Smooth muscle cell of the brain vasculature (primary cell): Measurements from ENCODE around the gene KIF26A.
"Not testable (repeated sequence)": the region's sequence is repeated elsewhere in the genome, so short reads cannot be mapped to it uniquely, and the experiment has no call there.

Experiments
- DNase-seq: peaks from one replicate; pipeline ENCODE4 v3.0.0-alpha.2; 2012; ENCODE audit warnings: low read depth, low spot score

Gene KIF26A

DNA sequence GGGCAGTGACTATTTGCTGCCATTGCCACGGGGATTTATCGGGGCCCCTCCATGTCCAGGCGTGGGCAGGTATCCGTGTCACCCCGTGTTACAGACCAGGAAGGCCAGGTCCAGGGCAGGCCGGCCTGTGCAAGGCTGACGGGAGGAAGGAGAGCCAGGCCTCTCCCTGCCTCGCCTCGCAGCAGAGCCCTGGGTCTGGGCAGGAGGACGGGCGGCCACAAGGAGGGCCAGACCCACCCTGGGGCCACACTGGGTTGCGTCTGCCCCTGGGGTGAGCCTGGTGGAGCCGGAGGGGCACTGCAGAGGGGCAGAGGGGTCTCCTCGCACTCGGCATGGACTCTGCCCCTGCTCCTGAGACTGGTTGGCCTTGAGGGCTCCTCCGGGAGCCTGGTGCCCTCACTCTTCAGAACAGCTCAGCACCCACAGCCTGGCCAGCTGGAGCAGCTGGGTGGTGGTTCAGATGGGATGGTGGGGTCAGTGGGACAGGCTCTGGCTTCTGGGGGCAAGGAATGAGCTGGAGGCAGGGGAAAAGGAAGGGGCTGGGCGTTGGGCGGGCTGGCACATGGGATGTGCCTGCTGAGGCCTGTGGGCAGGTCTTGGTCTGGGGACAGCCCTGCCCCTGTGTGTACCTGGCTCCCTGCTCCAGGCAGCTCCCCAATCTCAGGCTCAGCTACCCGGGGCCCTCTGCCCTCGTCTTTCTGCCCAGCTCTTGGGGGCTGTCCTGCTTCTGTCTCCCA is 53.9 kb downstream of the KIF26A start:
- DNase-seq = no peak

DNA sequence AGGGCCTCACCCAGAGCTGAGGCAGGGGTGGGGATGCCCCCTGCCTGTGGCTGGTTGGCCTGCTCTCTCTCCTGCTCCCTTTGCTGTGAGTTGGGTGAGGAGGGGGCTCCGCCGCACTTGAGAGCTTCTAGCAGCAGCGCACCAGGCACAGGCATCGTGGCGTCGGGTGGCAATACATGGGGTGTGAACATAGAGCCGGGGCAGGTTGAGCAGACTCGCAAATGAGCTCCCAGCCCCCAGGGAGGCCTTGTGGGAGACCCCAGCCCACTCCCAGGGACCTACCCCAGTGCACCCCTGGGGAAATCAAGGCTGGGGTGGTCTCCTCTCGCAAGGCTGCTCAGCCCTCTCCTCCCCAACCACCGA is 54.5 kb downstream of the KIF26A start:
- DNase-seq = no peak

DNA sequence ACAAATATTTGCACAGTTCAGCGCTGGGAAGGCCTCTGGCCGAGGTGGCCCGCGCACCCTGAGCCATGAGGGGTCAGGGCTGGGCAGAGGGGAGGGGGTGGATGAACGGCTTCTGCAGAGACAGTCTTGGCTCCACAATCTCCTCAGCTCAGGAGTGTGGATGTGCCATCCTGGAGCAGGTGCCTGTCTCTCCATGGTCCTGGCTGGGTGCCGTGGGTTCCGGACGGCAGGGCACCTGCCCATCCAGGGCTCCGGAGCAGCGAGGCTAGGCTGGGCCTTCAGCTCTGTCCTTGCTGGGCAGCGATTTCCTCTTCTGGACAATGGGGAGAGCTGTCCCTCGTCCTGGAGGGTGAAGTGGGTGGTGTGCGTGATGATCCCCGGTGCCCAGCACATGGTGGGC is 55.6 kb downstream of the KIF26A start:
- DNase-seq = no peak

DNA sequence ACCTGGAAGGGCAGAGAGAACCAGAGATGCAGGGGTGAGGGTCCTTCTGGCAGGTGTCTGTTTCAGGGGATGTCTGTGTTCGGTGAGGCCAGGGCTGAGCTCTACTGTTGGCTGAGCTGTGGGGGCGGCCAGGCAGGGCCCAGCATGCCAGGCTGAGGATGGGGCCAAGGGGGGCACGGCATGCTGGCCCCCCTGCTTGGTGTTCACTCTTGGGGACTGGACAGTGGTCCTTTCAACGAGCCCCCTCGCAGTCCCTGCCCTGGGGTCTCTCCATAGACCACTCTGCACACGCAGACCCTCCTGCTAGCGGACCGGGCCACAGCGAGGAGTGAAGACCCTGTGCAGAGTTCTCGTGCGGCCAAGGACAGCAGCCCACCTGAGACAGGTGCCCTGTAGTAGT is 56.3 kb downstream of the KIF26A start:
- no peak for DNase-seq

DNA sequence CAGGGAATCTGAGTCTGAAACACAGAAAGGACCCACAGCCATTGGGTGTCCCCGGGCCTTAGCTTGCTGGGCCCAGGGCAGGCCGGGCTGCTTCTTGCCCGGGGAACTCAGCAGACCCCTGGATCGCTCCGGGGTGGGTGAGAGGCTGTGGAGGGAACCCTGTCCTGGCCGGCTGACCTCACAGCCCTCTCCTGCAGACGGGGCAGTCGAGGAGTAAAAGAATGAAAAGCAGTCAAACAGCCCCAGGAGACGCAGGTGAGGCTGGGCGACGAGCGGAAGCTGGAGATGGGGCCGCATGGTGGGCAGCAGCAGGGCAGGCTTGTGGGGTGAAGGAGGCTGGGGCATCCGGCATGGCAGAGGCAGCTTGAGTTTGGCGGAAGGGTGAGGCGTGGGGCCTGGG is 57.0 kb downstream of the KIF26A start:
- no peak for DNase-seq

- no peak for DNase-seq
These were observed 57.5 kb downstream of the KIF26A start for GRCh38 chr14:104195878-104196277.

- DNase-seq = no peak
These were observed 58.2 kb downstream of the KIF26A start for GRCh38 chr14:104196461-104197140.

- DNase-seq = no peak
These were observed 59.3 kb downstream of the KIF26A start for GRCh38 chr14:104197449-104198247.

DNA sequence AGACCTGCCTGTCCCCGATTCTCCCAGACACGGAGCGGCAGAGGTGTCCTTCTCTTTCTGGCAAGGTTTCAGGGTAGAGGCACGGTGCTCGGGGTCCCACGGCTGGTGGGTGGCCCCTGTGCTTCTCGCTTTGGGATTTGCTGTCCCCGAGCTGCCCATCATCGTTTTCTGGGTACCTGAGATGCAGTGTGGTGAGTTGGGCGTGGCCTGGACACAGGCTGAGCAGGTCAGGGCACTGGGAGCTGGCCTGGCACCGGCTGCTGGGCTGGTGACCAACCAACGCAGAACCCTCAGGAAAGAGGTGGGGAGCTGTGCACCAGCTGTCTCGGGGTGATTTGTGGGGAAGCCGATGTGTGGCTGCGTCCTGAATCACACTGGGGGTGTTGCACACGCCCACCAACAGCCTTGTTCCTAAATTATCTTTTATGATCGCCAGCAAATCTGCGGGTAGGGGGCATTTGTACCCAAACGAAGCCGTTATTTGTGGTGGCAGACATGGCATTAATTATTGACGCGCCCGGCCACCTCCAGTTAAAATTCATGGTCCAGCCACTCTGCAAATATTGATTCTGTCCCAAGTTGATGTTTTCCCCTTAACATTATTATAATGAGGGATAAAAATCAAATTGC is 61.0 kb downstream of the KIF26A start:
- no peak for DNase-seq

GRCh38 chr14:104200106-104200505 is 61.7 kb downstream of the KIF26A start:
- no peak for DNase-seq

DNA sequence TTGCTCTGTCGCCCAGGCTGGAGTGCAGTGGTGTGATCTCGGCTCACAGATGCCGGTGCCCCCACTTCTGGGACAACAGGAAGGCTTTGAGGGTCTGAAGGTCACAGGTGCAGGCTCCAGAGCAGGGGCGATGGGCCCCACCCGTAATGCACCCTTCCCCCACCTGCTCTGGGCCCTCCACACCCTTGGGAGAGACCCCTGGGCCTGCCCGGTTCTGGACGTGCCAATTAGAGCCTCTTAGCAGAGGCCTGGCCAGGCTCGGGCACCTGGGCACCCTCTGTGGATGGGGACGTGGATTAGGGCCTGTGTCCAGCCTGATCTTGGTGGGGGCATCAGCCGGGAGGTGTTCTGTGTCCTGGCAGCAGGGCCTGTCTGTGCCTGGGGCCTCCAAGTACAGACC is 62.2 kb downstream of the KIF26A start:
- no peak for DNase-seq

- no peak for DNase-seq
These were observed 62.7 kb downstream of the KIF26A start for GRCh38 chr14:104201063-104201462.

DNA sequence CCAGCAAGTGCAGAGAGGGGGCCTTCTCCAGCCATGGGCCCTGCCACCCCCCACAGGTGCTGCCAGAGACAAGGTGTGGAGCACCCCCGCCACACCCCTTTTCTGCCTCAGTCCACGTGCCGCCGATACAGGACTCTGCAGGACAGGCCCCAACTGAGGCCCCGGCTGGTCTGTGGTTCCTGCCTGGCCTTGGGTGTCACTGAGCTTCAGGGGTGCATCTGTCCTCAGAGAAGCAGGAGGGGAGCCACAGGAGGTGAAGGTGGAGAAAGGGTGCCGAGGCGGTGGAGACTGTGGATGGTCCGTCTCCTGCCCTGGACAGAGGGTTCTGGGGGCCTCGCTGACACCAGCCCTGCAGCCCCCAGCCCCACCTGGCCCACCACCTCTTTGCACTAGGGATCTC is 63.1 kb downstream of the KIF26A start:
- no peak for DNase-seq

GRCh38 chr14:104202259-104203070 is 64.1 kb downstream of the KIF26A start:
- DNase-seq = no peak

GRCh38 chr14:104203071-104203425 is 64.7 kb downstream of the KIF26A start:
- DNase-seq = no peak

DNA sequence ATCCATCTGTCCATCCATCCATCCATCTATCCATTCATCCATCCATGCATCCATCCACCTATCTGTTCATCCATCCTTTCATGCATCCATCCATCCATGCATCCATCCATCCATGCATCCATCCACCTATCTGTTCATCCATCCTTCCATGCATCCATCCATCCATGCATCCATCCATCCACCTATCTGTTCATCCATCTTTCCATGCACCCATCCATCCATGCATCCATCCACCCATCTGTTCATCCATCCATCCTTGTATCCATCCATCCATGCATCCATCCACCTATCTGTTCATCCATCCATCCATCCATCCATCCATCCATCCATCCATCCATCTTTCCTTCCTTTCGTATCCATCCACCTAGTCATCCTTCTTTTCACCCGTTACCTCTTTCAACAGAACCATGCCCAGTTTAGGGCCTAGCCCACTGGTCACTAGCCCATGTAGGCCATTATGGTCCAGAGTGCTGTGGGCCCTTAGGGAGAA is 66.3 kb downstream of the KIF26A start:
- no peak for DNase-seq

- DNase-seq = no peak
These were observed 67.4 kb downstream of the KIF26A start for GRCh38 chr14:104205781-104206180.

DNA sequence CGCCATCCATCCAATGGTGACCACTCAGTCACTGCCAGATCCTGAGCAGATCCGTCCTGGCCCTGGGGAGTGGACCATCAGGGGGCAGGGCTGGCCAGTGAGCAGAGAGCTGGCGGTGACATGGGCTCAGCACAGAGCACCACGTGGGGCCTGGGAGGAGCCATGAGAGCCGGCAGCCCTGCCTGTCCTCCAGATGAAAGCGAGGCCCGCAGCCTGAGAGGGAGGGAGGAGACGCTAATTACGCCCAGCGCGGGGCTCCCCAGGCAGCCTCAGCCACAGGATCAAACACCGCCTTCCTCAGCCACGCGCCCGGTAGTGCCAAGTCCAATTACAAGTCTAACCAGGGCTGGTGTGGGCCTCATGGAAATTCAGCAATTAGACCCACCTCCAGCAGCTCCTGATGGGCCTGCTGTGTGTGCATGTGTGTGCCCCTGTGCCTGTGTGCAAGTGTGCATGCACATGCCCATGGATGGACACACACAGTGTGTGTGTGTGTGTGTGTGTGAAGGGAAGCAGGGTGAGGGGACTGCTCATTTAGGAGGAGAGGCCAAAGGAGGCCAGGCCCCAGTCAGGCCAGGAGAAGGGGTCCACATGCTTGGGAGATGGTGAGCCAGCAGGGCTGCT is 68.0 kb downstream of the KIF26A start:
- no peak for DNase-seq

DNA sequence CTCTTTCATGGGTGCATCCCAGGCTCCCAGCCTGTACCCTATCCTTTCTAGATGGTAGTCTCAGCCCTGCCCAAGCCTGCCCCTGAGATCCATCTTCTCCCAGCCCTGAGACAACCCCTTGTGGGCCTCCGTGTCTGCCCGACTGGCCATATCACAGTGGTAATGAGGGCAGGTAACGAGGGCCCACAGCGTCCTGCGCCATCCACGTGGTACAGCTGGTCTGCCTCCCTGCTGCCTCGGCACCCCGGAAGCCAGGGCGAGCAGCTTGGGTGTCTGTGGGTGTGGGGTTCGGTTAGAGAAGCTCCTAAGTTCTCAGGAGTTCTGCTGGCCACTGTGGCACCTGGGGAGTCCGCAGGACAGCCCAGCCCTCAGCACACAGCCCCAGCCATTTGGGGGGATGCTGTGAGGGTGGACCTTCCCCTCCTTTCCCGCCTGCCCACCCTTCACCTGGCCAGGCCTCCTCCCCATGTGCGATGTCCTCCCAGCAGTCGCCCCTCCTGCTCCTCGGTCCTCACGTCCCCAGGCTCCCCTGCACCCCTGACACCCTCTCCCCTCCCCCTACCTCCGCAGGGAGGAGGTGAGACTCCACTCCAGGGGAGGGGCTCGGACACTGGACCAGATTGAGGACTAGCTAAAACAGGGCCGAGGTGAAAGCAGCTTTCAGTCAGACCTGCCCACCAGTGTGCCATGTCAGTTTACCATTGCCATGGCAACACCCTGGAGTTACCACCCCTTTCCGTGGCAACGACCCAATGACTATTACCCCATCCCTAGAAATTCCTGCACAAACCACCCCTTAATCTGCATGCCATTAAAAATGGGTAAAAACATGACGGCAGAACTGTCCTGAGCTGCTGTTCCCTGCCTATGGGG is 69.0 kb downstream of the KIF26A start:
- no peak for DNase-seq

DNA sequence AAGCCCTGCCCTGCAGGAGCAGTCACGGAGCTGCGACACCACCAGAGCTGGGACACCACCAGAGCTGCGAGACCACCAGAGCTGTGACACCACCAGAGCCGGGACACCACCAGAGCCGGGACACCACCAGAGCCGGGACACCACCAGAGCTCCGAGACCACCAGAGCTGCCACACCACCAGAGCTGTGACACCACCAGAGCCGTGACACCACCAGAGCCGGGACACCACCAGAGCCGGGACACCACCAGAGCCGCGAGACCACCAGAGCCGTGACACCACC is 69.6 kb downstream of the KIF26A start:
- not testable (repeated sequence) for DNase-seq
